ENCODE results near the gene GTF3C1. TPM values are rescaled to one million over a fixed set of nuclear protein-coding genes. Genes with fewer than 3 reads are reported as not detected.

The GTF3C1 gene
- total and polyA plus RNA-seq, 12 donors, result 51.0 to 225 (median 84.3) TPM

DNA sequence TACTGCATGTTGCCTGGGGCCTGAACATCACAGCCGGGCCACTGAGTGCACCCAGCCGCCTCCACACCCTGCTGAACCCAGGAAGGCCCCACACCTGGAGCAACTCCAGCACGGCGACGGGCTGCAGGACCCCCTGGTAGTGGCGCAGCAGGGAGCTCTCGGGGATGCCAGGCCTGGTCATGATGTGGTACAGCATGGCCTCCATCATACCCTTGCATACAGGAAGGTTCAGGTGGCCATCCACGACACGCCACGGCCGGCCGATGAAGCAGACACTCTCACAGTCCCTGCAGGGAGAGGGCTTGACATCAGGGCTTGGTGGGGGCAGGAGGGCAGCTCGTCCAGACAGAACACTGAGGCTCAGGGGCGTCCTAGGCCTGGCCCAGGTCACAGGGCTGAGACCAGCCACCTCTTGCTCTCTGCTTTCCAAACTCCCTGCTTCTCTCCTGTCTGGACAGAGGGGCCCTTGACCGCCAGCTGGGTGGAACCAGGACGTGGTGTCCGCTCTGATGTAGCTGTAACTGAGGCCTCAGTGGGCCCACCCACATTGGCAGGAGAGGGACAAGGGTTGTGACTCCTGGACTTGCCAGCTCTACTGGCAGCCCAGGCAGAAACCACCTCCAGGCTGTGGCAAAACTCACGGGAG lies 87.4 kb downstream of the GTF3C1 start:
- Histone ChIP-seq H3K9me3 (replicated peaks in 1 of 3) (no peaks in the 10 kb centered on the region), H3K4me1 (replicated peaks in 1 of 2) (peaks cover 8 to 13% of the 10 kb centered on the region in 2 donors), H3K27me3 (no peaks in the 10 kb centered on the region), H3K36me3 (replicated peaks in 1 of 2) (peaks cover 0 to 81% of the 10 kb centered on the region in 2 donors), H3K4me3 (no peak overlapping the region), H3K27ac (peak overlapping the region in 1 of 5 donors; percentile 20)
- DNase-seq, result no peak
- TF ChIP-seq, protein P1, sequence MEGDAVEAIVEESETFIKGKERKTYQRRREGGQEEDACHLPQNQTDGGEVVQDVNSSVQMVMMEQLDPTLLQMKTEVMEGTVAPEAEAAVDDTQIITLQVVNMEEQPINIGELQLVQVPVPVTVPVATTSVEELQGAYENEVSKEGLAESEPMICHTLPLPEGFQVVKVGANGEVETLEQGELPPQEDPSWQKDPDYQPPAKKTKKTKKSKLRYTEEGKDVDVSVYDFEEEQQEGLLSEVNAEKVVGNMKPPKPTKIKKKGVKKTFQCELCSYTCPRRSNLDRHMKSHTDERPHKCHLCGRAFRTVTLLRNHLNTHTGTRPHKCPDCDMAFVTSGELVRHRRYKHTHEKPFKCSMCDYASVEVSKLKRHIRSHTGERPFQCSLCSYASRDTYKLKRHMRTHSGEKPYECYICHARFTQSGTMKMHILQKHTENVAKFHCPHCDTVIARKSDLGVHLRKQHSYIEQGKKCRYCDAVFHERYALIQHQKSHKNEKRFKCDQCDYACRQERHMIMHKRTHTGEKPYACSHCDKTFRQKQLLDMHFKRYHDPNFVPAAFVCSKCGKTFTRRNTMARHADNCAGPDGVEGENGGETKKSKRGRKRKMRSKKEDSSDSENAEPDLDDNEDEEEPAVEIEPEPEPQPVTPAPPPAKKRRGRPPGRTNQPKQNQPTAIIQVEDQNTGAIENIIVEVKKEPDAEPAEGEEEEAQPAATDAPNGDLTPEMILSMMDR (IDR thresholded peaks at IDR 0.05), result no peak
- TF ChIP-seq POLR2A (IDR thresholded peaks at IDR 0.05), result no peak
- intact Hi-C loops (cut with DNase I), result loop anchor here in 1 of 2 donors (10.0 kb wide), 2 partner anchors 238 to 288 kb away; no protein-coding TSS in a partner anchor
- WGBS, 4 donors, result 80 to 90% (median 89%) methylated on average over 2 to 18 of the region's 18 CpGs

DNA sequence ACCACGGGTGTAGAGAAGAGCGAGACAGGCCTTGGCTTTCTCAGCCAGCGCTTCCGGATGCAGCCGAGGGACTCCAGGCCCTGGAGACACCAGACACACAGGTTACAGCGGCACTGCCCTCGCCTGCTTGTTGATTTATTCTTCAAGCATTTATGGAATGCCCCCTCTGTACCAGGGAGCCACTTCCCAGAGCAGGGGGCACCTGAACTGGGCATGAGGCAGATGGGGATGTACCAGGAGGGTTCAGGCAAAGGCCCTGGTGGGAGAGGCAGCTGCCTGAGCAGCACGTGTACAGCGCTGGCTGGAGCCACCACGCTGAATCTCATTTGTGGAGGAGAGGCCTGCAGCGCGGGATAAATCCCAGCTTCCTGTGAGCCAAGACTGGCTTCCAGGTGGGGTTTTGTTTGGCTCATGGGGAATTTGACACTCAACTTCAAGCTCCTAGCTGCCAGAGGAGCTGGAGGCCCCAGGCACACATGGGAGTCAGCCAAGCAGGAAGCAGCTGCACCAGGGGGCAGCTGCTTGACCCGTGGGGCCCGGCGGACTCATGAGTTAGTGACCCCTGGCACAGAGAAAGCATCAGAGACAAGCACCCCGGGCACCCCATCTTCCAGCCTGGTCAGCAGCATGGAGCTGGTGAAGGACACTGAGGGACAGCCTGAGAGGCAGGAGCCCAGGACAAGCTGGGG lies 88.1 kb downstream of the GTF3C1 start:
- DNase-seq, result no peak
- Histone ChIP-seq H3K36me3 (replicated peaks in 1 of 2) (peaks cover 0 to 75% of the 10 kb centered on the region in 2 donors), H3K9me3 (replicated peaks in 1 of 3) (no peaks in the 10 kb centered on the region), H3K27me3 (no peaks in the 10 kb centered on the region), H3K4me3 (no peak overlapping the region), H3K27ac (peak overlapping the region in 2 of 5 donors; percentile 57 to 69), H3K4me1 (replicated peaks in 1 of 2) (peaks cover 8 to 18% of the 10 kb centered on the region in 2 donors)
- WGBS, 4 donors, result 70 to 74% (median 74%) methylated on average over 10 to 16 of the region's 16 CpGs
- TF ChIP-seq POLR2A (IDR thresholded peaks at IDR 0.05), result no peak
- TF ChIP-seq, protein P1 (IDR thresholded peaks at IDR 0.05), result no peak
- intact Hi-C loops (cut with DNase I), result loop anchor here in 1 of 2 donors (10.0 kb wide), 2 partner anchors 237 to 287 kb away; no protein-coding TSS in a partner anchor

DNA sequence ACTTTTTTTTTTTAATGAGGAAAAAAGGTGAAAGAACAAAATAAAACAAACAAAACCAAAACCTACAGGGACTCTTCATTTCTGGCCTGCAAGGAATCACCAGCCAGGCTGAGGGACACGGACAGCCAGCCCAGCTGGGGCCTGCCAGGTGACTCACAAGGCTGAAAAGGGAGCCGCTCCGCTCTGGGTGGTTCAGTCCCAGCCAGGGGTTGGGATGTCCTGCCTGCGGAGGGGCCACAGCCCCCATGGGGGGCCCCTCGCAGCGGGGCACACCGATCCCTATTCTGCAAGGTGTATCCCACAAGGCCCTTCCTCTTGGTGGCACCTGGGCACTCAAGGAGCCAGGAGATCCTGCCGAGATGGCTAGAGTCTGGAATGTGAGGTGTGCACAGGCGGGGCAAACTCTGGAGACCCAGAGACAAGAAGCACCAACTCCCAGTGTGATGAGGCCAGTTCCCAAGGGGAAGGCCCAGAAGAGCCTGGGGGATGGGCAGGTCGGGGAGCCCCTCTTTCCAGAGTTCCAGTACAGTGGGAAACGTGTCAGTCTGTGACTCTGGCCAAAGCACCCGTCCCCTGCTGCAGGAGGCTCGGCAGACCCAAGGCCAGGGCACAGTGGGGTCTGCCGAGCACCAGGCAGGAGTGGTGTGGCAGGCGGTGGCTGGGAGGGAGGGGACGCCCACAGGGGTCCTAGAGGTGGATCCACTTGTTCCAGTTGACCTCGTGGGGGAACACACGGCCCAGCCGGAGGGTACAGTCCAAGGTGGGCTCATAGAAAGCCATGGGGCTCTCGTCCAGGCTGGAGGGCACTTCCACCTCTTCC lies 88.8 kb downstream of the GTF3C1 start:
- TF ChIP-seq POLR2A (IDR thresholded peaks at IDR 0.05), result no peak
- TF ChIP-seq, protein P1 (IDR thresholded peaks at IDR 0.05), result no peak
- WGBS, 4 donors, result 64 to 72% (median 66%) methylated on average over 13 to 20 of the region's 20 CpGs
- Histone ChIP-seq H3K36me3 (replicated peaks in 1 of 2) (peaks cover 0 to 68% of the 10 kb centered on the region in 2 donors), H3K4me1 (replicated peaks in 1 of 2) (peaks cover 8 to 18% of the 10 kb centered on the region in 2 donors), H3K27me3 (no peaks in the 10 kb centered on the region), H3K9me3 (replicated peaks in 1 of 3) (no peaks in the 10 kb centered on the region), H3K27ac (peak overlapping the region in 3 of 5 donors; percentile 57 to 69 (median 62)), H3K4me3 (no peak overlapping the region)
- peak; percentile 61 to 79 (median 70) for DNase-seq
- intact Hi-C loops (cut with DNase I), result loop anchor here in 1 of 2 donors (10.0 kb wide), 2 partner anchors 236 to 286 kb away; no protein-coding TSS in a partner anchor

All from adrenal gland (tissue), 12 donors.